ENCODE data around the gene MSI2. TPM values are rescaled to one million over a fixed set of nuclear protein-coding genes. Genes with fewer than 3 reads are reported as not detected.

MSI2 gene
- total RNA-seq, 2 experiments from 2014 or later, result 131 to 164 TPM

GRCh38 chr17:57309479-57309878 lies 53.2 kb downstream of the MSI2 start:
- no peak overlapping the region for H3K4me2 ChIP-seq (ENCODE audit: low read length)
- H3K36me3 ChIP-seq (ENCODE audit: insufficient read depth, low read length), result peaks cover 51% of the 10 kb centered on the region
- H2AFZ ChIP-seq (ENCODE audit: low read length), result no peak overlapping the region
- CTCF ChIA-PET (ENCODE audit: unreplicated experiment), result no interaction called here
- intact Hi-C loops (cut with micrococcal nuclease; ENCODE audit: unreplicated experiment), result no loop called here
- no peaks in the 10 kb centered on the region for H3K9me3 ChIP-seq (ENCODE audit: low read length)
- peaks cover 7% of the 10 kb centered on the region for H3K4me1 ChIP-seq (ENCODE audit: insufficient read depth, low read length, poor library complexity, severe bottlenecking)
- no peak for DNase-seq (ENCODE audit: low spot score)
- POLR2A ChIA-PET, result no interaction called here
- no peak overlapping the region for H3K4me3 ChIP-seq (ENCODE audit: low read depth, low read length, poor library complexity, severe bottlenecking)
- H3K27ac ChIP-seq (ENCODE audit: low read depth, low read length, poor library complexity, severe bottlenecking), result no peak overlapping the region
- BruUV-seq (replicated peaks), result no TSS peak
- H4K20me1 ChIP-seq (ENCODE audit: insufficient read depth, low read length), result no peaks in the 10 kb centered on the region
- no peaks in the 10 kb centered on the region for H3K9me2 ChIP-seq (ENCODE audit: insufficient read depth, low read length)
- H3K79me2 ChIP-seq (ENCODE audit: insufficient read depth, low read depth, low read length), result no peaks in the 10 kb centered on the region
- TF ChIP-seq, protein P1, sequence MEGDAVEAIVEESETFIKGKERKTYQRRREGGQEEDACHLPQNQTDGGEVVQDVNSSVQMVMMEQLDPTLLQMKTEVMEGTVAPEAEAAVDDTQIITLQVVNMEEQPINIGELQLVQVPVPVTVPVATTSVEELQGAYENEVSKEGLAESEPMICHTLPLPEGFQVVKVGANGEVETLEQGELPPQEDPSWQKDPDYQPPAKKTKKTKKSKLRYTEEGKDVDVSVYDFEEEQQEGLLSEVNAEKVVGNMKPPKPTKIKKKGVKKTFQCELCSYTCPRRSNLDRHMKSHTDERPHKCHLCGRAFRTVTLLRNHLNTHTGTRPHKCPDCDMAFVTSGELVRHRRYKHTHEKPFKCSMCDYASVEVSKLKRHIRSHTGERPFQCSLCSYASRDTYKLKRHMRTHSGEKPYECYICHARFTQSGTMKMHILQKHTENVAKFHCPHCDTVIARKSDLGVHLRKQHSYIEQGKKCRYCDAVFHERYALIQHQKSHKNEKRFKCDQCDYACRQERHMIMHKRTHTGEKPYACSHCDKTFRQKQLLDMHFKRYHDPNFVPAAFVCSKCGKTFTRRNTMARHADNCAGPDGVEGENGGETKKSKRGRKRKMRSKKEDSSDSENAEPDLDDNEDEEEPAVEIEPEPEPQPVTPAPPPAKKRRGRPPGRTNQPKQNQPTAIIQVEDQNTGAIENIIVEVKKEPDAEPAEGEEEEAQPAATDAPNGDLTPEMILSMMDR (conservative IDR thresholded peaks at IDR 0.05; ENCODE audit: low read length), result no peak
- TF ChIP-seq EZH2phosphoT487 (IDR thresholded peaks at IDR 0.05; ENCODE audit: borderline replicate concordance, low read depth, low read length), result no peak

- TF ChIP-seq EZH2phosphoT487 (IDR thresholded peaks at IDR 0.05; ENCODE audit: borderline replicate concordance, low read depth, low read length), result no peak
- TF ChIP-seq, protein P1 (conservative IDR thresholded peaks at IDR 0.05; ENCODE audit: low read length), result no peak
- intact Hi-C loops (cut with micrococcal nuclease; ENCODE audit: unreplicated experiment), result no loop called here
- Histone ChIP-seq H3K79me2 (ENCODE audit: insufficient read depth, low read depth, low read length) (no peaks in the 10 kb centered on the region), H3K27ac (ENCODE audit: low read depth, low read length, poor library complexity, severe bottlenecking) (no peak overlapping the region), H3K4me2 (ENCODE audit: low read length) (no peak overlapping the region), H3K9me2 (ENCODE audit: insufficient read depth, low read length) (no peaks in the 10 kb centered on the region), H3K9me3 (ENCODE audit: low read length) (no peaks in the 10 kb centered on the region), H4K20me1 (ENCODE audit: insufficient read depth, low read length) (no peaks in the 10 kb centered on the region), H3K36me3 (ENCODE audit: insufficient read depth, low read length) (peaks cover 62% of the 10 kb centered on the region), H3K4me1 (ENCODE audit: insufficient read depth, low read length, poor library complexity, severe bottlenecking) (peaks cover 7% of the 10 kb centered on the region), H2AFZ (ENCODE audit: low read length) (no peak overlapping the region), H3K4me3 (ENCODE audit: low read depth, low read length, poor library complexity, severe bottlenecking) (no peak overlapping the region)
- BruUV-seq (replicated peaks), result no TSS peak
- no peak for DNase-seq (ENCODE audit: low spot score)
- POLR2A ChIA-PET, result no interaction called here
- CTCF ChIA-PET (ENCODE audit: unreplicated experiment), result no interaction called here
Measured at GRCh38 chr17:57311281-57312216, 55.2 kb downstream of the MSI2 start.

- intact Hi-C loops (cut with micrococcal nuclease; ENCODE audit: unreplicated experiment), result no loop called here
- Histone ChIP-seq H3K36me3 (ENCODE audit: insufficient read depth, low read length) (peaks cover 62% of the 10 kb centered on the region), H3K4me3 (ENCODE audit: low read depth, low read length, poor library complexity, severe bottlenecking) (no peak overlapping the region), H3K4me2 (ENCODE audit: low read length) (no peak overlapping the region), H3K9me2 (ENCODE audit: insufficient read depth, low read length) (no peaks in the 10 kb centered on the region), H2AFZ (ENCODE audit: low read length) (no peak overlapping the region), H3K79me2 (ENCODE audit: insufficient read depth, low read depth, low read length) (no peaks in the 10 kb centered on the region), H3K27ac (ENCODE audit: low read depth, low read length, poor library complexity, severe bottlenecking) (no peak overlapping the region), H3K9me3 (ENCODE audit: low read length) (no peaks in the 10 kb centered on the region), H3K4me1 (ENCODE audit: insufficient read depth, low read length, poor library complexity, severe bottlenecking) (peaks cover 7% of the 10 kb centered on the region), H4K20me1 (ENCODE audit: insufficient read depth, low read length) (no peaks in the 10 kb centered on the region)
- CTCF ChIA-PET (ENCODE audit: unreplicated experiment), result no interaction called here
- BruUV-seq (replicated peaks), result no TSS peak
- TF ChIP-seq EZH2phosphoT487 (IDR thresholded peaks at IDR 0.05; ENCODE audit: borderline replicate concordance, low read depth, low read length), result no peak
- TF ChIP-seq, protein P1 (conservative IDR thresholded peaks at IDR 0.05; ENCODE audit: low read length), result no peak
- POLR2A ChIA-PET, result no interaction called here
- no peak for DNase-seq (ENCODE audit: low spot score)
Measured at GRCh38 chr17:57312242-57312641, 55.9 kb downstream of the MSI2 start.
